Thyroid gland (tissue), 4 donors: ENCODE results near the gene CITED4.

Experiments
- CTCF ChIP-seq, 6 experiments: fragments of 200-600 bp in 3 of 6; fragments of 450-650 bp in 3 of 6; sonication (generic) in 3 of 6; IDR thresholded peaks; one replicate each; pipeline ENCODE4 v1.5.1; 2016 to 2019; ENCODE audit warnings: antibody characterized with exemption in 6 of 6, mild to moderate bottlenecking in 2 of 6, inconsistent platforms in 1 of 6, moderate library complexity in 1 of 6
- POLR2A ChIP-seq, 2 donors: fragments of 450-650 bp; IDR thresholded peaks; one replicate each; pipeline ENCODE4 v1.6.1; 2017; ENCODE audit warnings: antibody characterized with exemption in 2 of 2, mild to moderate bottlenecking in 2 of 2, moderate library complexity in 1 of 2

- TF ChIP-seq CTCF (IDR thresholded peaks at IDR 0.05) (no peak), POLR2A (IDR thresholded peaks at IDR 0.05) (no peak)
Observed at GRCh38 chr1:40838980-40839942, 22.9 kb downstream of the CITED4 start.
